Trophoblast cell (in vitro differentiated cells and primary cell): ENCODE measurements around the gene DLGAP1.

ENCODE experiments used
- DNase-seq, 2 donors: peaks; one replicate each; pipeline ENCODE4 v3.0.0-alpha.2; 2016
- H2AFZ ChIP-seq: 2 replicates; pipeline ENCODE4 v1.6.1; 2013; ENCODE audit warnings: low read length, moderate library complexity, mild to moderate bottlenecking; ENCODE audit not compliant: insufficient read depth, poor library complexity
- H2AK5ac ChIP-seq: 2 replicates; pipeline ENCODE4 v1.6.1; 2013; ENCODE audit warnings: mild to moderate bottlenecking, low read length
- H2BK120ac ChIP-seq: 2 replicates; pipeline ENCODE4 v1.6.1; 2013; ENCODE audit warnings: low read length, mild to moderate bottlenecking, moderate library complexity; ENCODE audit not compliant: insufficient read depth, poor library complexity
- H2BK12ac ChIP-seq: 2 replicates; pipeline ENCODE4 v1.6.1; 2013; ENCODE audit warnings: mild to moderate bottlenecking, low read length, moderate library complexity
- H2BK5ac ChIP-seq: 2 replicates; pipeline ENCODE4 v1.6.1; 2013; ENCODE audit warnings: low read length, low read depth, moderate library complexity, mild to moderate bottlenecking; ENCODE audit not compliant: poor library complexity
- H3K14ac ChIP-seq: 2 replicates; pipeline ENCODE4 v1.6.1; 2013; ENCODE audit warnings: mild to moderate bottlenecking, low read length
- H3K18ac ChIP-seq: 2 replicates; pipeline ENCODE4 v1.6.1; 2013; ENCODE audit warnings: mild to moderate bottlenecking, low read length
- H3K23ac ChIP-seq: 2 replicates; pipeline ENCODE4 v1.6.1; 2013; ENCODE audit warnings: low read length
- H3K27ac ChIP-seq: 2 replicates; pipeline ENCODE4 v1.5.1; 2013; ENCODE audit warnings: low read depth, mild to moderate bottlenecking, inconsistent platforms, low read length, moderate library complexity
- H3K27me3 ChIP-seq: 2 replicates; pipeline ENCODE4 v1.6.1; 2013; ENCODE audit warnings: inconsistent platforms, mild to moderate bottlenecking, low read length, moderate library complexity; ENCODE audit not compliant: insufficient read depth
- H3K36me3 ChIP-seq, 2 experiments: 1 replicate in 1 of 2; 2 replicates in 1 of 2; pipeline ENCODE4 v1.6.1; 2013; ENCODE audit warnings: low read length in 2 of 2, mild to moderate bottlenecking in 2 of 2, moderate library complexity in 1 of 2; ENCODE audit not compliant: insufficient read depth in 2 of 2, control insufficient read depth in 1 of 2
- H3K4ac ChIP-seq: 2 replicates; pipeline ENCODE4 v1.6.1; 2013; ENCODE audit warnings: low read depth, mild to moderate bottlenecking, low read length, moderate library complexity
- H3K4me1 ChIP-seq, 2 experiments: 1 replicate in 1 of 2; 2 replicates in 1 of 2; pipeline ENCODE4 v1.6.1; 2013; ENCODE audit warnings: low read length in 2 of 2, mild to moderate bottlenecking in 2 of 2, moderate library complexity in 1 of 2; ENCODE audit not compliant: insufficient read depth in 2 of 2, control insufficient read depth in 1 of 2
- H3K4me2 ChIP-seq: 2 replicates; pipeline ENCODE4 v1.6.1; 2013; ENCODE audit warnings: inconsistent platforms, mild to moderate bottlenecking, low read length, moderate library complexity
- H3K4me3 ChIP-seq: 2 replicates; pipeline ENCODE4 v1.5.1; 2013; ENCODE audit warnings: mild to moderate bottlenecking, low read depth, low read length, inconsistent platforms
- H3K79me1 ChIP-seq: one replicate; pipeline ENCODE4 v1.6.1; 2013; ENCODE audit warnings: low read length
- H3K79me2 ChIP-seq: 2 replicates; pipeline ENCODE4 v1.6.1; 2013; ENCODE audit warnings: low read length, mild to moderate bottlenecking; ENCODE audit not compliant: control insufficient read depth, insufficient read depth, poor library complexity
- H3K9ac ChIP-seq: 2 replicates; pipeline ENCODE4 v1.6.1; 2013; ENCODE audit warnings: mild to moderate bottlenecking, low read length
- H3K9me3 ChIP-seq: 2 replicates; pipeline ENCODE4 v1.6.1; 2013; ENCODE audit warnings: low read depth, mild to moderate bottlenecking, control low read depth, inconsistent platforms, low read length; ENCODE audit not compliant: insufficient read depth
- H4K12ac ChIP-seq: 2 replicates; pipeline ENCODE4 v1.6.1; 2013; ENCODE audit warnings: low read depth, mild to moderate bottlenecking, low read length, moderate library complexity
- H4K8ac ChIP-seq: 2 replicates; pipeline ENCODE4 v1.6.1; 2013; ENCODE audit warnings: low read depth, mild to moderate bottlenecking, low read length, moderate library complexity
- H4K91ac ChIP-seq: one replicate; pipeline ENCODE4 v1.6.1; 2013; ENCODE audit warnings: low read depth, mild to moderate bottlenecking, low read length, moderate library complexity
- WGBS: extraction: QIAGEN DNeasy Blood & Tissue Kit; methylation state at CpG from one replicate; pipeline ENCODE4 v1.1.7; 2013; ENCODE audit warnings: missing lambda C conversion rate; ENCODE audit not compliant: insufficient read length, insufficient coverage; ENCODE audit errors: extremely low coverage; 5-methylcytosine and 5-hydroxymethylcytosine counted together

The DLGAP1 gene

GRCh38 chr18:4230450-4231168 lies 224.5 kb downstream of the DLGAP1 start:
- Histone ChIP-seq H3K9ac (no peak overlapping the region), H2BK5ac (no peak overlapping the region), H3K79me2 (no peaks in the 10 kb centered on the region), H3K36me3 (no peaks in the 10 kb centered on the region), H3K14ac (no peak overlapping the region), H4K8ac (no peak overlapping the region), H2AK5ac (no peak overlapping the region), H3K79me1 (no peaks in the 10 kb centered on the region), H3K18ac (no peak overlapping the region), H3K27ac (no peak overlapping the region), H3K9me3 (no peaks in the 10 kb centered on the region), H4K91ac (no peak overlapping the region), H3K4me2 (no peak overlapping the region), H3K23ac (no peak overlapping the region), H2BK120ac (no peak overlapping the region), H3K27me3 (no peaks in the 10 kb centered on the region), H3K4me1 (no peaks in the 10 kb centered on the region), H2AFZ (no peak overlapping the region), H3K4ac (no peak overlapping the region), H4K12ac (no peak overlapping the region), H2BK12ac (no peak overlapping the region), H3K4me3 (no peak overlapping the region)
- no CpG with 5 or more reads among the region's 3 CpGs for WGBS
- no peak for DNase-seq

- DNase-seq = no peak
- no peaks in the 10 kb centered on the region for H3K36me3 ChIP-seq
- no CpG with 5 or more reads among the region's 4 CpGs for WGBS
- H3K4me1 ChIP-seq = no peaks in the 10 kb centered on the region
- H4K91ac ChIP-seq = no peak overlapping the region
- no peaks in the 10 kb centered on the region for H3K79me1 ChIP-seq
- no peak overlapping the region for H3K14ac ChIP-seq
- no peak overlapping the region for H3K4me2 ChIP-seq
- no peaks in the 10 kb centered on the region for H3K79me2 ChIP-seq
- H3K9ac ChIP-seq = no peak overlapping the region
- H3K4ac ChIP-seq = no peak overlapping the region
- H4K12ac ChIP-seq = no peak overlapping the region
- no peak overlapping the region for H2AK5ac ChIP-seq
- H3K4me3 ChIP-seq = no peak overlapping the region
- H2BK5ac ChIP-seq = no peak overlapping the region
- H3K9me3 ChIP-seq = no peaks in the 10 kb centered on the region
- no peak overlapping the region for H3K27ac ChIP-seq
- no peak overlapping the region for H4K8ac ChIP-seq
- H3K27me3 ChIP-seq = no peaks in the 10 kb centered on the region
- no peak overlapping the region for H3K18ac ChIP-seq
- no peak overlapping the region for H2BK120ac ChIP-seq
- H2BK12ac ChIP-seq = no peak overlapping the region
- H2AFZ ChIP-seq = no peak overlapping the region
- H3K23ac ChIP-seq = no peak overlapping the region
Measured at GRCh38 chr18:4224031-4224704, 230.9 kb downstream of the DLGAP1 start.

- Histone ChIP-seq H3K27me3 (no peaks in the 10 kb centered on the region), H3K36me3 (no peaks in the 10 kb centered on the region), H3K79me1 (no peaks in the 10 kb centered on the region), H4K8ac (no peak overlapping the region), H3K27ac (no peak overlapping the region), H4K12ac (no peak overlapping the region), H3K79me2 (no peaks in the 10 kb centered on the region), H3K9me3 (no peaks in the 10 kb centered on the region), H3K4me2 (no peak overlapping the region), H2AK5ac (no peak overlapping the region), H3K9ac (no peak overlapping the region), H3K14ac (no peak overlapping the region), H3K4me1 (no peaks in the 10 kb centered on the region), H3K18ac (no peak overlapping the region), H2BK12ac (no peak overlapping the region), H2AFZ (no peak overlapping the region), H3K4ac (no peak overlapping the region), H3K4me3 (no peak overlapping the region), H2BK5ac (no peak overlapping the region), H3K23ac (no peak overlapping the region), H4K91ac (no peak overlapping the region), H2BK120ac (no peak overlapping the region)
- DNase-seq = no peak
- WGBS = no CpG with 5 or more reads among the region's 5 CpGs
Measured at GRCh38 chr18:4211111-4211837, 243.8 kb downstream of the DLGAP1 start.

- no peak overlapping the region for H4K8ac ChIP-seq
- no peak overlapping the region for H2BK12ac ChIP-seq
- H4K12ac ChIP-seq = no peak overlapping the region
- no peak overlapping the region for H3K4me3 ChIP-seq
- H3K14ac ChIP-seq = no peak overlapping the region
- H3K9ac ChIP-seq = no peak overlapping the region
- H3K4ac ChIP-seq = no peak overlapping the region
- no peaks in the 10 kb centered on the region for H3K9me3 ChIP-seq
- no peak overlapping the region for H2AK5ac ChIP-seq
- H3K4me1 ChIP-seq = no peaks in the 10 kb centered on the region
- no peak for DNase-seq
- H3K27me3 ChIP-seq = no peaks in the 10 kb centered on the region
- no peak overlapping the region for H2BK5ac ChIP-seq
- WGBS = no CpG with 5 or more reads among the region's 1 CpG
- no peak overlapping the region for H3K18ac ChIP-seq
- H3K79me1 ChIP-seq = no peaks in the 10 kb centered on the region
- no peak overlapping the region for H3K4me2 ChIP-seq
- no peak overlapping the region for H3K27ac ChIP-seq
- H4K91ac ChIP-seq = no peak overlapping the region
- no peak overlapping the region for H3K23ac ChIP-seq
- no peaks in the 10 kb centered on the region for H3K36me3 ChIP-seq
- H3K79me2 ChIP-seq = no peaks in the 10 kb centered on the region
- no peak overlapping the region for H2AFZ ChIP-seq
- no peak overlapping the region for H2BK120ac ChIP-seq
Measured at GRCh38 chr18:4208366-4208765, 246.7 kb downstream of the DLGAP1 start.
